WTC11 (cell line): ENCODE results near the gene RAB3IP. TPM values are rescaled to one million over a fixed set of nuclear protein-coding genes. Genes with fewer than 3 reads are reported as not detected.

ENCODE experiments used
- ATAC-seq: fragments of 200-7000 bp; cut with Tn5 transposase; 2 replicates; pipeline ENCODE4 v1.10.0; 2021; ENCODE audit warnings: mild to moderate bottlenecking, moderate library complexity
- CTCF ChIA-PET: fragments of 300-600 bp; sonication (Branson Sonifier 250); formaldehyde crosslinking; loops from one replicate; lab custom pipeline; 2021; ENCODE audit warnings: antibody characterized with exemption; lab: Charles Lee
- POLR2A ChIA-PET: fragments of 350-600 bp; sonication (Branson Sonifier 250); formaldehyde crosslinking; loops from one replicate; lab custom pipeline; 2021; ENCODE audit warnings: antibody characterized with exemption; lab: Charles Lee
- DNase-seq: peaks from one replicate; pipeline ENCODE4 v3.0.0; 2021; ENCODE audit warnings: low spot score
- H3K27ac Mint-ChIP-seq: 2 replicates; pipeline ENCODE4 v1.8.0; 2021; ENCODE audit warnings: mixed read lengths
- H3K27me3 Mint-ChIP-seq: 2 replicates; pipeline ENCODE4 v1.8.0; 2021; ENCODE audit warnings: low read depth, mild to moderate bottlenecking, moderate library complexity, mixed read lengths
- H3K36me3 Mint-ChIP-seq: 2 replicates; pipeline ENCODE4 v1.8.0; 2021; ENCODE audit warnings: mixed read lengths
- H3K4me1 Mint-ChIP-seq: 2 replicates; pipeline ENCODE4 v1.8.0; 2022; ENCODE audit warnings: mixed read lengths
- H3K4me3 Mint-ChIP-seq: 2 replicates; pipeline ENCODE4 v1.8.0; 2021; ENCODE audit warnings: mild to moderate bottlenecking, moderate library complexity, mixed read lengths
- H3K9me3 Mint-ChIP-seq: 2 replicates; pipeline ENCODE4 v1.8.0; 2021; ENCODE audit warnings: mixed read lengths
- JUN ChIP-seq: sonication (generic); formaldehyde crosslinking; IDR thresholded peaks from 2 replicates; pipeline ENCODE4 v1.8.0; 2023; ENCODE audit warnings: mild to moderate bottlenecking, missing genetic modification reagents
- NFE2L1 ChIP-seq: sonication (generic); formaldehyde crosslinking; IDR thresholded peaks from 2 replicates; pipeline ENCODE4 v1.8.1; 2023; ENCODE audit warnings: missing genetic modification reagents
- NFYB ChIP-seq: sonication (generic); formaldehyde crosslinking; conservative IDR thresholded peaks from 2 replicates; pipeline ENCODE4 v1.8.0; 2022; ENCODE audit warnings: low read depth, missing genetic modification reagents
- NR2C2 ChIP-seq: sonication (generic); formaldehyde crosslinking; IDR thresholded peaks from 2 replicates; pipeline ENCODE4 v1.8.0; 2022; ENCODE audit warnings: mild to moderate bottlenecking, missing genetic modification reagents
- PRRX2 ChIP-seq: fragments of 250-450 bp; sonication (Bioruptor Pico); IDR thresholded peaks from 2 replicates; pipeline ENCODE4 v1.8.0; 2021; ENCODE audit warnings: mild to moderate bottlenecking
- TCF7 ChIP-seq: sonication (generic); formaldehyde crosslinking; IDR thresholded peaks from 2 replicates; pipeline ENCODE4 v1.8.0; 2022; ENCODE audit warnings: mild to moderate bottlenecking, low read depth, missing genetic modification reagents, moderate library complexity
- TP53 ChIP-seq: sonication (generic); formaldehyde crosslinking; IDR thresholded peaks from 2 replicates; pipeline ENCODE4 v1.8.1; 2023; ENCODE audit warnings: mild to moderate bottlenecking, missing genetic modification reagents
- total RNA-seq: library from RNA; stranded (reverse); gene quantifications from 3 replicates; pipeline ENCODE4 v1.2.3, GENCODE V29; 2021
- TF ChIP-seq, protein P1 (sequence below): sonication (generic); formaldehyde crosslinking; IDR thresholded peaks from 2 replicates; pipeline ENCODE4 v1.8.1; 2022; ENCODE audit warnings: mild to moderate bottlenecking, missing genetic modification reagents, moderate library complexity, borderline replicate concordance
- TF ChIP-seq, protein P2 (sequence below): fragments of 250-450 bp; sonication (Bioruptor Pico); IDR thresholded peaks from 2 replicates; pipeline ENCODE4 v1.9.0; 2021; ENCODE audit warnings: mild to moderate bottlenecking, borderline replicate concordance
- TF ChIP-seq, protein P3 (sequence below): sonication (generic); formaldehyde crosslinking; IDR thresholded peaks from 2 replicates; pipeline ENCODE4 v1.8.0; 2022; ENCODE audit warnings: mild to moderate bottlenecking, missing genetic modification reagents
- TF ChIP-seq, protein P4 (sequence below): sonication (generic); formaldehyde crosslinking; IDR thresholded peaks from 2 replicates; pipeline ENCODE4 v1.8.0; 2023; ENCODE audit warnings: mild to moderate bottlenecking, missing genetic modification reagents
- TF ChIP-seq, protein P5 (sequence below): sonication (generic); formaldehyde crosslinking; IDR thresholded peaks from 2 replicates; pipeline ENCODE4 v1.8.1; 2023; ENCODE audit warnings: mild to moderate bottlenecking, missing genetic modification reagents, borderline replicate concordance
- TF ChIP-seq, protein P6 (sequence below): sonication (generic); formaldehyde crosslinking; IDR thresholded peaks from 2 replicates; pipeline ENCODE4 v1.8.0; 2022; ENCODE audit warnings: mild to moderate bottlenecking, missing genetic modification reagents
- TF ChIP-seq, protein P7 (sequence below): sonication (generic); formaldehyde crosslinking; IDR thresholded peaks from 2 replicates; pipeline ENCODE4 v1.8.1; 2022; ENCODE audit warnings: missing genetic modification reagents, borderline replicate concordance

Gene RAB3IP
- total RNA-seq, 1 experiment from 2014 or later: 47.2 TPM

DNA sequence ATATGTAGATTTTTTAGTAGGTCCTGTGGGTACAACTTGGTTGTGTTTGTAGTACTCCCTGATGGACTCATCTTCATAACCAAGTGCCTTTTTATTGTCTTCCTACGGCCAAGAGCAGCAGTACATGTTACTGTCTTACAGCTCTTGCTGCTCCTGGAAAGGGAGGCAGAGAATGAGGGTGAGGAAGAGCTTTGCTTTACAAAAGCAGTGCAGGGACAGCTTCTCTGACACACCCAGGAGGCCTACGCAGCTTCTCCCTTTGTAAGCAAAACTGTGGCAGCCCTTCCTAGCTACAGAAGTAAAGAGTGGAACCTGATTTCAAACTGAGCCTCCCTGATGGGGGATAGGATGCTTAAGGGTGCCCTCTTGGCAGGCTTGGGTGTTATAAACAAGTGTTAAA is 104.9 kb downstream of the RAB3IP start (continued):
- TF ChIP-seq, protein P1, sequence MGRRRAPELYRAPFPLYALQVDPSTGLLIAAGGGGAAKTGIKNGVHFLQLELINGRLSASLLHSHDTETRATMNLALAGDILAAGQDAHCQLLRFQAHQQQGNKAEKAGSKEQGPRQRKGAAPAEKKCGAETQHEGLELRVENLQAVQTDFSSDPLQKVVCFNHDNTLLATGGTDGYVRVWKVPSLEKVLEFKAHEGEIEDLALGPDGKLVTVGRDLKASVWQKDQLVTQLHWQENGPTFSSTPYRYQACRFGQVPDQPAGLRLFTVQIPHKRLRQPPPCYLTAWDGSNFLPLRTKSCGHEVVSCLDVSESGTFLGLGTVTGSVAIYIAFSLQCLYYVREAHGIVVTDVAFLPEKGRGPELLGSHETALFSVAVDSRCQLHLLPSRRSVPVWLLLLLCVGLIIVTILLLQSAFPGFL: no peak
- TF ChIP-seq, protein P2, sequence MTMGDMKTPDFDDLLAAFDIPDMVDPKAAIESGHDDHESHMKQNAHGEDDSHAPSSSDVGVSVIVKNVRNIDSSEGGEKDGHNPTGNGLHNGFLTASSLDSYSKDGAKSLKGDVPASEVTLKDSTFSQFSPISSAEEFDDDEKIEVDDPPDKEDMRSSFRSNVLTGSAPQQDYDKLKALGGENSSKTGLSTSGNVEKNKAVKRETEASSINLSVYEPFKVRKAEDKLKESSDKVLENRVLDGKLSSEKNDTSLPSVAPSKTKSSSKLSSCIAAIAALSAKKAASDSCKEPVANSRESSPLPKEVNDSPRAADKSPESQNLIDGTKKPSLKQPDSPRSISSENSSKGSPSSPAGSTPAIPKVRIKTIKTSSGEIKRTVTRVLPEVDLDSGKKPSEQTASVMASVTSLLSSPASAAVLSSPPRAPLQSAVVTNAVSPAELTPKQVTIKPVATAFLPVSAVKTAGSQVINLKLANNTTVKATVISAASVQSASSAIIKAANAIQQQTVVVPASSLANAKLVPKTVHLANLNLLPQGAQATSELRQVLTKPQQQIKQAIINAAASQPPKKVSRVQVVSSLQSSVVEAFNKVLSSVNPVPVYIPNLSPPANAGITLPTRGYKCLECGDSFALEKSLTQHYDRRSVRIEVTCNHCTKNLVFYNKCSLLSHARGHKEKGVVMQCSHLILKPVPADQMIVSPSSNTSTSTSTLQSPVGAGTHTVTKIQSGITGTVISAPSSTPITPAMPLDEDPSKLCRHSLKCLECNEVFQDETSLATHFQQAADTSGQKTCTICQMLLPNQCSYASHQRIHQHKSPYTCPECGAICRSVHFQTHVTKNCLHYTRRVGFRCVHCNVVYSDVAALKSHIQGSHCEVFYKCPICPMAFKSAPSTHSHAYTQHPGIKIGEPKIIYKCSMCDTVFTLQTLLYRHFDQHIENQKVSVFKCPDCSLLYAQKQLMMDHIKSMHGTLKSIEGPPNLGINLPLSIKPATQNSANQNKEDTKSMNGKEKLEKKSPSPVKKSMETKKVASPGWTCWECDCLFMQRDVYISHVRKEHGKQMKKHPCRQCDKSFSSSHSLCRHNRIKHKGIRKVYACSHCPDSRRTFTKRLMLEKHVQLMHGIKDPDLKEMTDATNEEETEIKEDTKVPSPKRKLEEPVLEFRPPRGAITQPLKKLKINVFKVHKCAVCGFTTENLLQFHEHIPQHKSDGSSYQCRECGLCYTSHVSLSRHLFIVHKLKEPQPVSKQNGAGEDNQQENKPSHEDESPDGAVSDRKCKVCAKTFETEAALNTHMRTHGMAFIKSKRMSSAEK (CRISPR knock-in tag): no peak
- TF ChIP-seq NFE2L1 (CRISPR knock-in tag) (no peak), NR2C2 (no peak), TCF7 (CRISPR knock-in tag) (no peak)
- TF ChIP-seq, protein P3, sequence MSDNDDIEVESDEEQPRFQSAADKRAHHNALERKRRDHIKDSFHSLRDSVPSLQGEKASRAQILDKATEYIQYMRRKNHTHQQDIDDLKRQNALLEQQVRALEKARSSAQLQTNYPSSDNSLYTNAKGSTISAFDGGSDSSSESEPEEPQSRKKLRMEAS: no peak
- TF ChIP-seq, protein P4, sequence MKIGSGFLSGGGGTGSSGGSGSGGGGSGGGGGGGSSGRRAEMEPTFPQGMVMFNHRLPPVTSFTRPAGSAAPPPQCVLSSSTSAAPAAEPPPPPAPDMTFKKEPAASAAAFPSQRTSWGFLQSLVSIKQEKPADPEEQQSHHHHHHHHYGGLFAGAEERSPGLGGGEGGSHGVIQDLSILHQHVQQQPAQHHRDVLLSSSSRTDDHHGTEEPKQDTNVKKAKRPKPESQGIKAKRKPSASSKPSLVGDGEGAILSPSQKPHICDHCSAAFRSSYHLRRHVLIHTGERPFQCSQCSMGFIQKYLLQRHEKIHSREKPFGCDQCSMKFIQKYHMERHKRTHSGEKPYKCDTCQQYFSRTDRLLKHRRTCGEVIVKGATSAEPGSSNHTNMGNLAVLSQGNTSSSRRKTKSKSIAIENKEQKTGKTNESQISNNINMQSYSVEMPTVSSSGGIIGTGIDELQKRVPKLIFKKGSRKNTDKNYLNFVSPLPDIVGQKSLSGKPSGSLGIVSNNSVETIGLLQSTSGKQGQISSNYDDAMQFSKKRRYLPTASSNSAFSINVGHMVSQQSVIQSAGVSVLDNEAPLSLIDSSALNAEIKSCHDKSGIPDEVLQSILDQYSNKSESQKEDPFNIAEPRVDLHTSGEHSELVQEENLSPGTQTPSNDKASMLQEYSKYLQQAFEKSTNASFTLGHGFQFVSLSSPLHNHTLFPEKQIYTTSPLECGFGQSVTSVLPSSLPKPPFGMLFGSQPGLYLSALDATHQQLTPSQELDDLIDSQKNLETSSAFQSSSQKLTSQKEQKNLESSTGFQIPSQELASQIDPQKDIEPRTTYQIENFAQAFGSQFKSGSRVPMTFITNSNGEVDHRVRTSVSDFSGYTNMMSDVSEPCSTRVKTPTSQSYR (CRISPR knock-in tag): no peak

DNA sequence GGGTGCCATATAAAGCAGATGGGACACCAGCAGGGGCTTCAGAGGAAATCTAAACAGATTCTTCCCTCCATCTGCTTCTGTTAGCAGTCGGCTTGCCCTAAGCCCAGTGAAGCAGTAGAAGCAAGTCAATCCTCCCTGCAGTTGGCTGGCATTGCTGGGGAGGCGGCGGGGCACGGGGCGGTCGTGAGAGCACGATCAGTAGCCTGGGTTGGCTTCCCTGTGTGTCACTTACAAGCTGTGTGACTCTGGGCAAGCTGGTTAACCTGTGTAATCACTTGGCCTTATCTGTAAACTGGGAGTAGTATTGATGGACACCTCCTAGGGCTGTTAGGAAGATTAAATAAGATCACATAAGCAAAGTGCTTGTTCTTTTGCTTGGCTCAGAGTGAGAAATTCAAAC is 105.8 kb downstream of the RAB3IP start:
- DNase-seq (no peak), ATAC-seq (no peak)
- TF ChIP-seq, protein P5, sequence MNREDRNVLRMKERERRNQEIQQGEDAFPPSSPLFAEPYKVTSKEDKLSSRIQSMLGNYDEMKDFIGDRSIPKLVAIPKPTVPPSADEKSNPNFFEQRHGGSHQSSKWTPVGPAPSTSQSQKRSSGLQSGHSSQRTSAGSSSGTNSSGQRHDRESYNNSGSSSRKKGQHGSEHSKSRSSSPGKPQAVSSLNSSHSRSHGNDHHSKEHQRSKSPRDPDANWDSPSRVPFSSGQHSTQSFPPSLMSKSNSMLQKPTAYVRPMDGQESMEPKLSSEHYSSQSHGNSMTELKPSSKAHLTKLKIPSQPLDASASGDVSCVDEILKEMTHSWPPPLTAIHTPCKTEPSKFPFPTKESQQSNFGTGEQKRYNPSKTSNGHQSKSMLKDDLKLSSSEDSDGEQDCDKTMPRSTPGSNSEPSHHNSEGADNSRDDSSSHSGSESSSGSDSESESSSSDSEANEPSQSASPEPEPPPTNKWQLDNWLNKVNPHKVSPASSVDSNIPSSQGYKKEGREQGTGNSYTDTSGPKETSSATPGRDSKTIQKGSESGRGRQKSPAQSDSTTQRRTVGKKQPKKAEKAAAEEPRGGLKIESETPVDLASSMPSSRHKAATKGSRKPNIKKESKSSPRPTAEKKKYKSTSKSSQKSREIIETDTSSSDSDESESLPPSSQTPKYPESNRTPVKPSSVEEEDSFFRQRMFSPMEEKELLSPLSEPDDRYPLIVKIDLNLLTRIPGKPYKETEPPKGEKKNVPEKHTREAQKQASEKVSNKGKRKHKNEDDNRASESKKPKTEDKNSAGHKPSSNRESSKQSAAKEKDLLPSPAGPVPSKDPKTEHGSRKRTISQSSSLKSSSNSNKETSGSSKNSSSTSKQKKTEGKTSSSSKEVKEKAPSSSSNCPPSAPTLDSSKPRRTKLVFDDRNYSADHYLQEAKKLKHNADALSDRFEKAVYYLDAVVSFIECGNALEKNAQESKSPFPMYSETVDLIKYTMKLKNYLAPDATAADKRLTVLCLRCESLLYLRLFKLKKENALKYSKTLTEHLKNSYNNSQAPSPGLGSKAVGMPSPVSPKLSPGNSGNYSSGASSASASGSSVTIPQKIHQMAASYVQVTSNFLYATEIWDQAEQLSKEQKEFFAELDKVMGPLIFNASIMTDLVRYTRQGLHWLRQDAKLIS (CRISPR knock-in tag): no peak
- TF ChIP-seq NFYB (CRISPR knock-in tag): no peak
- TF ChIP-seq, protein P6, sequence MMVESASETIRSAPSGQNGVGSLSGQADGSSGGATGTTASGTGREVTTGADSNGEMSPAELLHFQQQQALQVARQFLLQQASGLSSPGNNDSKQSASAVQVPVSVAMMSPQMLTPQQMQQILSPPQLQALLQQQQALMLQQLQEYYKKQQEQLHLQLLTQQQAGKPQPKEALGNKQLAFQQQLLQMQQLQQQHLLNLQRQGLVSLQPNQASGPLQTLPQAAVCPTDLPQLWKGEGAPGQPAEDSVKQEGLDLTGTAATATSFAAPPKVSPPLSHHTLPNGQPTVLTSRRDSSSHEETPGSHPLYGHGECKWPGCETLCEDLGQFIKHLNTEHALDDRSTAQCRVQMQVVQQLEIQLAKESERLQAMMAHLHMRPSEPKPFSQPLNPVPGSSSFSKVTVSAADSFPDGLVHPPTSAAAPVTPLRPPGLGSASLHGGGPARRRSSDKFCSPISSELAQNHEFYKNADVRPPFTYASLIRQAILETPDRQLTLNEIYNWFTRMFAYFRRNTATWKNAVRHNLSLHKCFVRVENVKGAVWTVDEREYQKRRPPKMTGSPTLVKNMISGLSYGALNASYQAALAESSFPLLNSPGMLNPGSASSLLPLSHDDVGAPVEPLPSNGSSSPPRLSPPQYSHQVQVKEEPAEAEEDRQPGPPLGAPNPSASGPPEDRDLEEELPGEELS: no peak
- TF ChIP-seq JUN (CRISPR knock-in tag): no peak
- no peak for TF ChIP-seq TP53 (CRISPR knock-in tag)
- no peak for TF ChIP-seq PRRX2 (CRISPR knock-in tag)
- TF ChIP-seq, protein P7, sequence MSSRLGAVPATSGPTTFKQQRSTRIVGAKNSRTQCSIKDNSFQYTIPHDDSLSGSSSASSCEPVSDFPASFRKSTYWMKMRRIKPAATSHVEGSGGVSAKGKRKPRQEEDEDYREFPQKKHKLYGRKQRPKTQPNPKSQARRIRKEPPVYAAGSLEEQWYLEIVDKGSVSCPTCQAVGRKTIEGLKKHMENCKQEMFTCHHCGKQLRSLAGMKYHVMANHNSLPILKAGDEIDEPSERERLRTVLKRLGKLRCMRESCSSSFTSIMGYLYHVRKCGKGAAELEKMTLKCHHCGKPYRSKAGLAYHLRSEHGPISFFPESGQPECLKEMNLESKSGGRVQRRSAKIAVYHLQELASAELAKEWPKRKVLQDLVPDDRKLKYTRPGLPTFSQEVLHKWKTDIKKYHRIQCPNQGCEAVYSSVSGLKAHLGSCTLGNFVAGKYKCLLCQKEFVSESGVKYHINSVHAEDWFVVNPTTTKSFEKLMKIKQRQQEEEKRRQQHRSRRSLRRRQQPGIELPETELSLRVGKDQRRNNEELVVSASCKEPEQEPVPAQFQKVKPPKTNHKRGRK (CRISPR knock-in tag): no peak
- Mint-ChIP-seq H3K27ac (no peak overlapping the region), H3K27me3 (no peaks in the 10 kb centered on the region), H3K36me3 (no peaks in the 10 kb centered on the region), H3K4me1 (no peaks in the 10 kb centered on the region), H3K4me3 (no peak overlapping the region), H3K9me3 (peaks cover 2% of the 10 kb centered on the region)
- CTCF ChIA-PET: no interaction called here
- POLR2A ChIA-PET: no interaction called here
